ENCODE results near the gene MORN1.

DNA sequence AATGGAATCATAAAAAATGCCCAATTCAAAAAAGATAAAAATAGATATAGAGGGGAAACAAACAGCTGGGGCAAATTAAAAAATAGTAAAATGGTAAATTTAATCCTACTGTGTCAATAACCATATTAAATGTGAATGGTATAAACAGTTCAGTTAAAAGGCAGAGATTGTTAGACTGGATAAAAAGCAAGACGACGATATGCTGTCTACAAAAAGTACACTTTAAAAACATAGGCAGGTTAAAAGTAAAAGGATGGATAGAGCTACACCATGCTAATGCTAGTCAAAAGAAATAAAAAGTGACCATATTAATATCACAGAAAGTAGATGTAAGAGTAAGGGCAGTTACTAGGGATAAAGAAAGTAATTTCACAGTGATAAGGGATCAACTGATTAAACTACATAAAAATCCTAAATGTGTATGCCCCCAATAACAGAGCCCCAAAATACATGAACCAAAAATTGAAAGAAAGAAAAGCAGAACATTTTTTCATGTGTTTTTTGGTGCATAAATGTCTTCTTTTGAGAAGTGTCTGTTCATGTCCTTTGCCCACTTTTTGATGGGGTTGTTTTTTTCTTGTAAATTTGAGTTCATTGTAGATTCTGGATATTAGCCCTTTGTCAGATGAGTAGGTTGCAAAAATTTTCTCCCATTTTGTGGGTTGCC is 27.4 kb downstream of the MORN1 start:
- TF ChIP-seq, protein P1, sequence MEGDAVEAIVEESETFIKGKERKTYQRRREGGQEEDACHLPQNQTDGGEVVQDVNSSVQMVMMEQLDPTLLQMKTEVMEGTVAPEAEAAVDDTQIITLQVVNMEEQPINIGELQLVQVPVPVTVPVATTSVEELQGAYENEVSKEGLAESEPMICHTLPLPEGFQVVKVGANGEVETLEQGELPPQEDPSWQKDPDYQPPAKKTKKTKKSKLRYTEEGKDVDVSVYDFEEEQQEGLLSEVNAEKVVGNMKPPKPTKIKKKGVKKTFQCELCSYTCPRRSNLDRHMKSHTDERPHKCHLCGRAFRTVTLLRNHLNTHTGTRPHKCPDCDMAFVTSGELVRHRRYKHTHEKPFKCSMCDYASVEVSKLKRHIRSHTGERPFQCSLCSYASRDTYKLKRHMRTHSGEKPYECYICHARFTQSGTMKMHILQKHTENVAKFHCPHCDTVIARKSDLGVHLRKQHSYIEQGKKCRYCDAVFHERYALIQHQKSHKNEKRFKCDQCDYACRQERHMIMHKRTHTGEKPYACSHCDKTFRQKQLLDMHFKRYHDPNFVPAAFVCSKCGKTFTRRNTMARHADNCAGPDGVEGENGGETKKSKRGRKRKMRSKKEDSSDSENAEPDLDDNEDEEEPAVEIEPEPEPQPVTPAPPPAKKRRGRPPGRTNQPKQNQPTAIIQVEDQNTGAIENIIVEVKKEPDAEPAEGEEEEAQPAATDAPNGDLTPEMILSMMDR (IDR thresholded peaks at IDR 0.05), result no peak
- no peak for TF ChIP-seq POLR2A (IDR thresholded peaks at IDR 0.05)

Data from testis (tissue), 2 donors.